HEK293 (cell line): ENCODE measurements around the gene PRDM10.

Experiments used
- CTCF ChIP-seq: fragments of 450-650 bp; formaldehyde crosslinking; IDR thresholded peaks from 2 replicates; pipeline ENCODE4 v1.5.1; 2016; ENCODE audit warnings: missing biosample characterization, missing genetic modification characterization
- KLF16 ChIP-seq: fragments of 450-650 bp; formaldehyde crosslinking; IDR thresholded peaks from 2 replicates; pipeline ENCODE4 v1.5.1; 2017; ENCODE audit warnings: missing biosample characterization, missing genetic modification characterization
- REPIN1 ChIP-seq: fragments of 450-650 bp; formaldehyde crosslinking; IDR thresholded peaks from 2 replicates; pipeline ENCODE4 v1.5.1; 2017; ENCODE audit warnings: missing biosample characterization, missing genetic modification characterization, low read depth
- REST ChIP-seq: fragments of 450-650 bp; formaldehyde crosslinking; IDR thresholded peaks from 2 replicates; pipeline ENCODE4 v1.5.1; 2016; ENCODE audit warnings: missing biosample characterization, missing genetic modification characterization
- YY1 ChIP-seq: fragments of 450-650 bp; formaldehyde crosslinking; IDR thresholded peaks from 2 replicates; pipeline ENCODE4 v1.5.1; 2018; ENCODE audit warnings: missing biosample characterization, missing genetic modification characterization
- ZBTB8A ChIP-seq: fragments of 450-650 bp; formaldehyde crosslinking; IDR thresholded peaks from 2 replicates; pipeline ENCODE4 v1.5.1; 2016; ENCODE audit warnings: missing biosample characterization, missing genetic modification characterization
- ZNF18 ChIP-seq: fragments of 450-650 bp; formaldehyde crosslinking; IDR thresholded peaks from 2 replicates; pipeline ENCODE4 v1.5.1; 2016; ENCODE audit warnings: missing biosample characterization, missing genetic modification characterization
- ZNF221 ChIP-seq: fragments of 450-650 bp; formaldehyde crosslinking; IDR thresholded peaks from 2 replicates; pipeline ENCODE4 v1.5.1; 2017; ENCODE audit warnings: missing biosample characterization, missing genetic modification characterization, borderline replicate concordance
- ZNF416 ChIP-seq: fragments of 450-650 bp; formaldehyde crosslinking; IDR thresholded peaks from 2 replicates; pipeline ENCODE4 v1.5.1; 2016; ENCODE audit warnings: missing biosample characterization, missing genetic modification characterization
- ZNF513 ChIP-seq: fragments of 450-650 bp; IDR thresholded peaks from 2 replicates; pipeline ENCODE4 v1.5.1; 2018; ENCODE audit warnings: missing biosample characterization, missing genetic modification characterization
- ZNF561 ChIP-seq: fragments of 450-650 bp; IDR thresholded peaks from 2 replicates; pipeline ENCODE4 v1.5.1; 2018; ENCODE audit warnings: missing biosample characterization, missing genetic modification characterization, borderline replicate concordance
- ZNF660 ChIP-seq: fragments of 450-650 bp; IDR thresholded peaks from 2 replicates; pipeline ENCODE4 v1.5.1; 2018; ENCODE audit warnings: missing biosample characterization, mild to moderate bottlenecking, missing genetic modification characterization
- ZNF677 ChIP-seq: fragments of 450-650 bp; IDR thresholded peaks from 2 replicates; pipeline ENCODE4 v1.5.0; 2018; ENCODE audit warnings: missing biosample characterization, mild to moderate bottlenecking, missing genetic modification characterization, moderate library complexity

- no peak for TF ChIP-seq CTCF (tag by site-specific recombination)
- TF ChIP-seq ZNF660 = no peak
- TF ChIP-seq KLF16 (tag by site-specific recombination) = no peak
- no peak for TF ChIP-seq ZNF416
- no peak for TF ChIP-seq REPIN1 (tag by site-specific recombination)
- no peak for TF ChIP-seq ZNF561 (tag by site-specific recombination)
- TF ChIP-seq ZBTB8A (tag by site-specific recombination) = no peak
- TF ChIP-seq REST = no peak
- TF ChIP-seq YY1 (tag by site-specific recombination) = no peak
- no peak for TF ChIP-seq ZNF677
- no peak for TF ChIP-seq ZNF18
- no peak for TF ChIP-seq ZNF221 (tag by site-specific recombination)
- no peak for TF ChIP-seq ZNF513 (tag by site-specific recombination)
Measured at GRCh38 chr11:129928923-129929692, 73.5 kb downstream of the PRDM10 start.
